Thyroid gland (tissue), 4 donors: ENCODE measurements around the gene NAA15. TPM values are rescaled to one million over a fixed set of nuclear protein-coding genes. Genes with fewer than 3 reads are reported as not detected.

Experiments
- DNase-seq, 2 donors: peaks; one replicate each; pipeline ENCODE4 v3.0.0-alpha.2; 2019
- H3K27ac ChIP-seq, 3 donors: fragments of 200-600 bp; sonication (generic); 1 replicate in 2 of 3; 2 replicates in 1 of 3; pipeline ENCODE4 v1.5.1; 2016 to 2019; ENCODE audit warnings: mild to moderate bottlenecking in 1 of 3, moderate library complexity in 1 of 3
- H3K27me3 ChIP-seq: fragments of 200-600 bp; sonication (generic); one replicate; pipeline ENCODE4 v1.5.1; 2019
- H3K36me3 ChIP-seq, 2 donors: fragments of 200-600 bp; sonication (generic); one replicate each; pipeline ENCODE4 v1.5.1; 2016 to 2019
- H3K4me1 ChIP-seq, 2 donors: fragments of 200-600 bp; sonication (generic); one replicate each; pipeline ENCODE4 v1.5.1; 2017 to 2019
- H3K4me3 ChIP-seq, 3 donors: fragments of 200-600 bp; sonication (generic); replicated peaks in 1 of 3; 1 replicate in 2 of 3; 2 replicates in 1 of 3; pipeline ENCODE4 v1.5.1; 2016; ENCODE audit warnings: mild to moderate bottlenecking in 1 of 3
- H3K9me3 ChIP-seq: fragments of 200-600 bp; sonication (generic); one replicate; pipeline ENCODE4 v1.5.1; 2017
- POLR2A ChIP-seq, 2 donors: fragments of 450-650 bp; IDR thresholded peaks; one replicate each; pipeline ENCODE4 v1.6.1; 2017; ENCODE audit warnings: antibody characterized with exemption in 2 of 2, mild to moderate bottlenecking in 2 of 2, moderate library complexity in 1 of 2
- WGBS, 2 donors: methylation state at CpG; one replicate each; pipeline ENCODE4 v1.1.5; 2017; 5-methylcytosine and 5-hydroxymethylcytosine counted together
- intact Hi-C: fragments of 100-400 bp; cut with DNase I; formaldehyde crosslinking; loops from one replicate; pipeline ENCODE4 v1.15.1; 2023
- total RNA-seq, 4 donors: library from RNA; depleted of rRNA; stranded (reverse); fragments of >200 nt; gene quantifications; one replicate each; pipeline ENCODE4 v1.2.3, GENCODE V29; 2016
- TF ChIP-seq, protein P1 (sequence below), 6 experiments: fragments of 200-600 bp in 3 of 6; fragments of 450-650 bp in 3 of 6; sonication (generic) in 3 of 6; IDR thresholded peaks; one replicate each; pipeline ENCODE4 v1.5.1; 2016 to 2019; ENCODE audit warnings: antibody characterized with exemption in 6 of 6, mild to moderate bottlenecking in 2 of 6, inconsistent platforms in 1 of 6, moderate library complexity in 1 of 6

The NAA15 gene
- total RNA-seq, 4 donors from 2014 or later = 21.7 to 47.7 (median 24.6) TPM

DNA sequence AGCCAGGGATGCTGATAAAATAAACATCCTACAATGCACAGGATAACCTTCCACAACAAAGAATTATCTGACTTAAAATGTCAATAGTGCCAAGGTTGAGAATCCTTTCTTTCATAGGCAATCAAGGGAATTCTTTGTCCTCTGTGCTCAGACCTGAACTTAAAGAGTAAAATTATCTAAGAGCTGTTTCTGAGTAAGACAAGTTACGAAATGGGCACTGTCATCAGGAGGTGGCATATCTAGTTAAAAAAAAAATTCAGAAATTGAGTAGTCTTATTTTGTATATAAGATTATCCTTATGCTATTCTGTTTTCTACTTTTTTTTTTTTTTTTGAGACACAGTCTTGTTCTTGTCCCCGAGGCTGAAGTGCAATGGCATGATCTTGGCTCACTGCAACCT, 149.3 kb downstream of the NAA15 start:
- WGBS, 2 donors = 94 to 99% methylated on average over 2 of the region's 2 CpGs
- intact Hi-C loops = loop anchor here (10.0 kb wide), 1 partner anchor 104 kb away; the partner anchor contains the start of gene SETD7
- no peak overlapping the region for H3K4me3 ChIP-seq
- DNase-seq = no peak
- no peaks in the 10 kb centered on the region for H3K9me3 ChIP-seq
- no peaks in the 10 kb centered on the region for H3K27me3 ChIP-seq
- H3K36me3 ChIP-seq = no peaks in the 10 kb centered on the region
- H3K4me1 ChIP-seq = peaks cover 23 to 24% of the 10 kb centered on the region in 2 donors
- H3K27ac ChIP-seq = no peak overlapping the region
- no peak for TF ChIP-seq POLR2A (IDR thresholded peaks at IDR 0.05)
- TF ChIP-seq, protein P1, sequence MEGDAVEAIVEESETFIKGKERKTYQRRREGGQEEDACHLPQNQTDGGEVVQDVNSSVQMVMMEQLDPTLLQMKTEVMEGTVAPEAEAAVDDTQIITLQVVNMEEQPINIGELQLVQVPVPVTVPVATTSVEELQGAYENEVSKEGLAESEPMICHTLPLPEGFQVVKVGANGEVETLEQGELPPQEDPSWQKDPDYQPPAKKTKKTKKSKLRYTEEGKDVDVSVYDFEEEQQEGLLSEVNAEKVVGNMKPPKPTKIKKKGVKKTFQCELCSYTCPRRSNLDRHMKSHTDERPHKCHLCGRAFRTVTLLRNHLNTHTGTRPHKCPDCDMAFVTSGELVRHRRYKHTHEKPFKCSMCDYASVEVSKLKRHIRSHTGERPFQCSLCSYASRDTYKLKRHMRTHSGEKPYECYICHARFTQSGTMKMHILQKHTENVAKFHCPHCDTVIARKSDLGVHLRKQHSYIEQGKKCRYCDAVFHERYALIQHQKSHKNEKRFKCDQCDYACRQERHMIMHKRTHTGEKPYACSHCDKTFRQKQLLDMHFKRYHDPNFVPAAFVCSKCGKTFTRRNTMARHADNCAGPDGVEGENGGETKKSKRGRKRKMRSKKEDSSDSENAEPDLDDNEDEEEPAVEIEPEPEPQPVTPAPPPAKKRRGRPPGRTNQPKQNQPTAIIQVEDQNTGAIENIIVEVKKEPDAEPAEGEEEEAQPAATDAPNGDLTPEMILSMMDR (IDR thresholded peaks at IDR 0.05) = no peak

DNA sequence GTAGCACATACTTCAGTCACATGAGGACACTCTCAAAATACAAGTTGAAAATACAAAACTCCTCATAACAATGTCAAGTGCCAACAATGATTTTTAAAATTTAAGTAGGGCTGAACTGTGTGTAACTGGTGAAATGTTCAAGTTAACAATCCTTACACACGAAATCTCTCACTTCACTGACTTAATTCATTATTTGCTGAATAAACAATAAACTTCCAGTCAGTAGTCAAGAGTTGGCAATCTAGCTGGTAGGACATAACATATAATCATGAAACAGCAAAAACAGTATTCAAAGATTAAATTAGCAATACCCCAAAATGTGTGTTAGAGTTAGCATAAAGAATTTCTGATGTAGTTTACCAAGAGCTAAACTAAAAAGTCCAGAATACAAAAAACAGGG, 150.7 kb downstream of the NAA15 start:
- intact Hi-C loops = loop anchor here (10.0 kb wide), 1 partner anchor 103 kb away; the partner anchor contains the start of gene SETD7
- Histone ChIP-seq H3K4me1 (peaks cover 35 to 38% of the 10 kb centered on the region in 2 donors), H3K9me3 (no peaks in the 10 kb centered on the region), H3K27ac (no peak overlapping the region), H3K27me3 (no peaks in the 10 kb centered on the region), H3K36me3 (no peaks in the 10 kb centered on the region), H3K4me3 (no peak overlapping the region)
- WGBS, 2 donors = 73 to 79% methylated on average over 1 of the region's 1 CpG
- no peak for TF ChIP-seq POLR2A (IDR thresholded peaks at IDR 0.05)
- no peak for DNase-seq

DNA sequence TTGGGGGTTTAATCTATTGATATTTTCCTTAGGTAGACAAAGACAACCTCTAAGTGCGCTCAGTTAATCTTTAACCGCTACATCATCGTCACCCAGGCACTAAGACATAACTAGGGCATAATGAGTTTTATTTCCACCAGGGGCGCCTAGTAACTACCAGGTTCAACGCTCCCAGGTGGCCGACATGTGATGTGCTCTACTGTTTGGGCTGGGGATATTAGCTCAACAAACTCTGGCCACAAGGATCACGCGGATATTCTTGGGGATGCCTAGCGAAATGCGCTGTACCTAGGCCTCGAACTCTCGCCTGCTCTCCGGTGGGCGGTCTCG, 151.7 kb downstream of the NAA15 start:
- no peaks in the 10 kb centered on the region for H3K36me3 ChIP-seq
- DNase-seq = no peak
- no peaks in the 10 kb centered on the region for H3K9me3 ChIP-seq
- no peaks in the 10 kb centered on the region for H3K27me3 ChIP-seq
- WGBS, 2 donors = 3 to 7% methylated on average over 8 to 15 of the region's 15 CpGs
- H3K4me3 ChIP-seq = peak overlapping the region; percentile 33 to 86 (median 67)
- H3K27ac ChIP-seq = peak overlapping the region; percentile 91 to 98 (median 93)
- TF ChIP-seq POLR2A (IDR thresholded peaks at IDR 0.05) = no peak
- TF ChIP-seq, protein P1 (IDR thresholded peaks at IDR 0.05) = peak in 3 of 6 experiments; percentile 26 to 47 (median 31)
- intact Hi-C loops = loop anchor here (10.0 kb wide), 1 partner anchor 102 kb away; the partner anchor contains the start of gene SETD7
- peaks cover 35 to 43% of the 10 kb centered on the region in 2 donors for H3K4me1 ChIP-seq

DNA sequence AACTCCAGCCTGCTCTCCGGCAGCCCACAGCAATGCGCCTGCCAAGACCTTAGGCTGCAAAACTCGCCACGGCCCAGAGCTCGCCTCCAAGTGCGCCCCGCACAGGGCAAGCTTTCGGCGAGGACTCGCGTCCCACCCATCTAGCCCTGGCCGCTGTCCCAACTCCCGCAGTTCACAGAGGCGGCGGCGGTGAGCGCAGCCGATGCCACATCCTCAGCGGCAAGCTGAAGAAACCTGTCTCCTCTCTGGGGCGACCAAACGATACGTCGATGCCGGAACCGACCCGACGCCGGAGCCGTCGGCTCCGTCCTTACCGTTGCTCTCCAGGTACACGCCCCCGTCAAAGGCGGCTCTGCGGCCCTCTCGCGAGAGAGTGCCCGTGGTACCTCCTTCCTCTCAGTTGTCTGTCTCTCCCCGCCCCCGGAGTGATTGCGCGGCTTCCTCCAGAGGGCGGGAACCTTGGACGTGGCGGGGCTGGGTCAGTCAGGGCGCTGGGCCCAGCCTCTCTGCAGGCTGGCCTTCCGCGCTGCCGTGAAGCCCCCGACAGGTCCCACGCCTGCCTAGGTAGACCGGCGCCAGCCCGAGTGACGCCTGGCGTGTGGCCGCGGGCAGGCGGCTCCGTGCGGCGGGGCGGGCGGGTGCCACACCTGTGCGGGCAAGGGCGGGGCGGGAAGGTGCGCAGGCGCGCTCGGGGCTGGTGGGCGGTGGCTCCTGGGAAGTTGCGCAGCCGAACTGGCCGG, 152.2 kb downstream of the NAA15 start:
- H3K36me3 ChIP-seq = no peaks in the 10 kb centered on the region
- H3K27ac ChIP-seq = peak overlapping the region; percentile 91 to 98 (median 93)
- WGBS, 2 donors = 0 to 1% methylated on average over 5 to 36 of the region's 76 CpGs
- peak; percentile 98 to 99 for DNase-seq
- peak overlapping the region; percentile 33 to 86 (median 67) for H3K4me3 ChIP-seq
- peaks cover 35 to 44% of the 10 kb centered on the region in 2 donors for H3K4me1 ChIP-seq
- TF ChIP-seq, protein P1 (IDR thresholded peaks at IDR 0.05) = peak in 1 of 6 experiments; percentile 15
- TF ChIP-seq POLR2A (IDR thresholded peaks at IDR 0.05) = peak in 1 of 2 donors; percentile 92
- no peaks in the 10 kb centered on the region for H3K27me3 ChIP-seq
- intact Hi-C loops = loop anchor here (10.0 kb wide), 1 partner anchor 101 kb away; the partner anchor contains the start of gene SETD7
- H3K9me3 ChIP-seq = no peaks in the 10 kb centered on the region

DNA sequence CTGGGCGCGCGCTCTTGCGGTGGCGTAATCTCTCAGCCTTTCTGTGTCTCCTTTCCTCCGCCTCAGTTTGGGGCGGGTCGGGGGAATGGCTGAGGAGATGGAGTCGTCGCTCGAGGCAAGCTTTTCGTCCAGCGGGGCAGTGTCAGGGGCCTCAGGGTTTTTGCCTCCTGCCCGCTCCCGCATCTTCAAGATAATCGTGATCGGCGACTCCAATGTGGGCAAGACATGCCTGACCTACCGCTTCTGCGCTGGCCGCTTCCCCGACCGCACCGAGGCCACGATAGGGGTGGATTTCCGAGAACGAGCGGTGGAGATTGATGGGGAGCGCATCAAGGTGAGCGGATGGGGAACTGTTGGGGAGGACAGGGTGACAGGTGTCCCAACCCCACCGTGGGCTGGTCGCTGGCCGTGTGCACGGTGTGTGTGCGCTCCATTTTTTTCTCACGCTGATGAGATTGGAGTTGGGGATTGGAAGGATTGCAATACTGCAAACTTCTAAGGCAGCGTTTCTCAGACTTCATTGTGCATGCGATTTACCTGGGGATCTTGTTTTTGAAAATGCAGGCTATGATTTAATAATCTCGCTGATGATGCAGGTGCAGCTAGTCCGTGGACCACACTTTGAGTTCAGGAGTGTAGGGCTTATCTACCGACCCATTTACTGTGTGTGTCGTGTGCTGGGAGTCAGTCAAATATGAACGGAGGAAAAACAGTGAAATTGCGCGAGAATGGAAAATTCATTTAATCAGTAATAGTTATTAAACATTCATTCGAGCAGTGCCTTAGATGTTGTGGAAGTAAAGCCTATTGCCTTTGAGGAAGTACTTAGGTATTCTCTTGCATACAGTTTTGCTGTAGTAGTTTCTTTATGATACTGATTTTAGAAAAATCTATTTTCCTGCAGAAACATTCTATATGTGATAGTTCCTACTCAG, 153.1 kb downstream of the NAA15 start, which contains the start of gene RAB33B:
Gene RAB33B (plus strand): TSS at position 11 of the 935 bp plus-strand sequence. CDS start 75 bp downstream, at position 86.
- intact Hi-C loops = loop anchor here (10.0 kb wide), 1 partner anchor 100 kb away; the partner anchor contains the start of gene SETD7

More for the DNA sequence above, 153.1 kb downstream of the NAA15 start, which contains the start of gene RAB33B:
- no peak for DNase-seq
- Histone ChIP-seq H3K4me1 (peaks cover 35 to 44% of the 10 kb centered on the region in 2 donors), H3K27ac (peak within 1 kb of the TSS; percentile 91 to 98 (median 93)), H3K4me3 (peak within 1 kb of the TSS; percentile 67 to 86 (median 70)), H3K36me3 (no peaks in the 10 kb centered on the region), H3K9me3 (no peaks in the 10 kb centered on the region), H3K27me3 (no peaks in the 10 kb centered on the region)
- 1 to 2% methylated on average over 30 to 45 of the region's 46 CpGs for WGBS, 2 donors
- TF ChIP-seq POLR2A (IDR thresholded peaks at IDR 0.05) = peak; percentile 69 to 87
- TF ChIP-seq, protein P1 (IDR thresholded peaks at IDR 0.05) = no peak
